Adrenal gland (tissue), 12 donors: Measurements from ENCODE around the gene MYL7. TPM values are rescaled to one million over a fixed set of nuclear protein-coding genes. Genes with fewer than 3 reads are reported as not detected.
A peak's percentile ranks its signal among the peaks of the same experiment; 100 is the strongest.
"Not testable (repeated sequence)": the region's sequence is repeated elsewhere in the genome, so short reads cannot be mapped to it uniquely, and the experiment has no call there.

Experiments used
- DNase-seq, 7 donors: peaks; one replicate each; pipeline ENCODE4 v3.0.0-alpha.2; 2019 to 2020
- H3K27ac ChIP-seq, 5 donors: fragments of 200-600 bp; sonication (generic) in 4 of 5; 1 replicate in 3 of 5; 2 replicates in 2 of 5; pipeline versions ENCODE4 v1.5.1 to v1.8.0; 2016 to 2020; ENCODE audit warnings: mild to moderate bottlenecking in 1 of 5
- H3K27me3 ChIP-seq: fragments of 200-600 bp; 2 replicates; pipeline ENCODE4 v1.8.0; 2021
- H3K36me3 ChIP-seq, 2 donors: fragments of 200-600 bp; replicated peaks in 1 of 2; 1 replicate in 1 of 2; 2 replicates in 1 of 2; pipeline versions ENCODE4 v1.5.1 to v1.8.0; 2018 to 2022
- H3K4me1 ChIP-seq, 2 donors: fragments of 200-600 bp; replicated peaks in 1 of 2; 1 replicate in 1 of 2; 2 replicates in 1 of 2; pipeline versions ENCODE4 v1.5.1 to v1.8.0; 2018 to 2021
- H3K4me3 ChIP-seq, 4 donors: fragments of 200-600 bp; sonication (generic) in 3 of 4; one replicate each; pipeline ENCODE4 v1.5.1; 2016 to 2018
- H3K9me3 ChIP-seq, 3 donors: fragments of 200-600 bp; sonication (generic) in 1 of 3; replicated peaks in 1 of 3; 1 replicate in 2 of 3; 2 replicates in 1 of 3; pipeline versions ENCODE4 v1.5.1 to v1.8.0; 2016 to 2021
- CTCF ChIP-seq, 6 experiments: fragments of 450-650 bp in 4 of 6; fragments of 200-600 bp in 2 of 6; sonication (generic) in 1 of 6; IDR thresholded peaks; 1 replicate in 5 of 6; 2 replicates in 1 of 6; pipeline versions ENCODE4 v1.5.1 to v1.8.0; 2016 to 2021; ENCODE audit warnings: antibody characterized with exemption in 6 of 6, mild to moderate bottlenecking in 2 of 6, moderate library complexity in 1 of 6
- POLR2A ChIP-seq, 2 donors: fragments of 450-650 bp; IDR thresholded peaks; one replicate each; pipeline ENCODE4 v1.6.1; 2017; ENCODE audit warnings: antibody characterized with exemption in 2 of 2, mild to moderate bottlenecking in 2 of 2, moderate library complexity in 1 of 2
- WGBS, 4 donors: extraction: QIAGEN DNeasy Blood & Tissue Kit in 2 of 4; methylation state at CpG; one replicate each; pipeline versions ENCODE4 v1.1.5 to v1.1.7; 2013 to 2017; 5-methylcytosine and 5-hydroxymethylcytosine counted together
- intact Hi-C, 2 donors: fragments of 100-400 bp; cut with DNase I; formaldehyde crosslinking; loops; one replicate each; pipeline versions ENCODE4 v1.14.1 to v1.15.0; 2022 to 2023
- polyA plus RNA-seq, 3 donors: library from polyadenylated mRNA; stranded (reverse); fragments of 200-250 nt in 2 of 3; fragments of 350-450 nt in 1 of 3; fragmentation: Illumina TruSeq in 1 of 3; extraction: RNeasy Lipid Tissue Mini Kit (QIAGEN cat#74804) in 1 of 3; gene quantifications; one replicate each; pipeline ENCODE4 v1.2.3, GENCODE V29; 2013 to 2014
- total RNA-seq, 9 donors: library from RNA; depleted of rRNA in 4 of 9; stranded (reverse); fragments of >200 nt in 4 of 9; fragments of 120-200 nt in 1 of 9; fragmentation: NEBNext Ultra II Directional in 1 of 9; extraction: Animal tissue kit (Norgen Biotek cat#: 25700) in 1 of 9; gene quantifications; one replicate each; pipeline versions ENCODE4 v1.1.0 to v1.2.4, GENCODE V29; 2013 to 2023
- donor health status: healthy with polysubstance abuse.
- donor health status: Bipolar disorder and iron deficiency.
- donor health status: DM: yes; HTN: yes; CAD: no.
- donor health status: DM: no; HTN: no; CAD: no.
- donor health status: DM: no; HTN: no; CAD: no.
- donor health status: DM: yes; HTN: yes; CAD: no.

Gene MYL7
- total and polyA plus RNA-seq, 12 donors = 0.17 to 3.5 (median 0.24) TPM; not detected in 9

- TF ChIP-seq POLR2A (IDR thresholded peaks at IDR 0.05) = no peak
- no peak for TF ChIP-seq CTCF (IDR thresholded peaks at IDR 0.05)
- no peaks in the 10 kb centered on the region for H3K36me3 ChIP-seq
- H3K27ac ChIP-seq = no peak overlapping the region
- peak in 1 of 7 donors; percentile 11 for DNase-seq
- no peaks in the 10 kb centered on the region for H3K4me1 ChIP-seq
- H3K27me3 ChIP-seq = no peaks in the 10 kb centered on the region
- intact Hi-C loops = no loop called here
- H3K9me3 ChIP-seq = no peaks in the 10 kb centered on the region
- H3K4me3 ChIP-seq = no peak overlapping the region
- WGBS, 4 donors = 43 to 53% (median 50%) methylated on average over 3 of the region's 3 CpGs
Measured at GRCh38 chr7:44173911-44174693, 33.0 kb upstream of the MYL7 start.

DNA sequence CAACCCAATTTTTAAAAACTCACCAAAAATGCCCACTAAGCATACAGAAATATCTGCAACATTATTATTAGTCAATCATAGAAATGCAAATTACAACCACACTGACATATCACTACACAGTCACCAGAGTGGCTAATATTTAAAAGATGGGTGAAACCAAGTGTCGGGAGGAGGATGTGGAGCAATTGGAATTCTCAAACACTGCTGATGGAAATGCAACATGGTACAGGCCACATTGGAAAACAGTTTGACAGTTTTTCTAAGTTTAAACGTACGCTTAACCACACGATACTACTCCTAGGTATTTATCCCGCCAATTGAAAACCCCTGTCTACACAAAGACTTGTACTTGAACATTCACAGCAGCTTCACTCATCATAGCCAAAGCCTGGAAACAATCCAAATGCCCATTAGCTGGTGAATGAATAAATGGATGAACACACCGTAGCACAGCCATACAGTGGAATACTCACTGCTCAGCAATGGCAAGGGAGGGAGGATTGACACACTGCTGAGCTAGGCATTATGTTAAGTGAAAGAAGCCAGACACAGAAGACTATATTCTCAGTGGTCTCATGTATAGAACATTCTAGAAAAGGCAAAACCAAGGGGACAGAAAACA is 31.8 kb upstream of the MYL7 start:
- Histone ChIP-seq H3K27me3 (no peaks in the 10 kb centered on the region), H3K4me1 (no peaks in the 10 kb centered on the region), H3K36me3 (no peaks in the 10 kb centered on the region), H3K4me3 (no peak overlapping the region), H3K27ac (no peak overlapping the region), H3K9me3 (no peaks in the 10 kb centered on the region)
- no peak for TF ChIP-seq POLR2A (IDR thresholded peaks at IDR 0.05)
- no peak for TF ChIP-seq CTCF (IDR thresholded peaks at IDR 0.05)
- intact Hi-C loops = no loop called here
- 84 to 92% (median 88%) methylated on average over 6 of the region's 6 CpGs for WGBS, 4 donors
- DNase-seq = no peak

GRCh38 chr7:44172352-44172751 is 31.2 kb upstream of the MYL7 start:
- no peaks in the 10 kb centered on the region for H3K4me1 ChIP-seq
- intact Hi-C loops = no loop called here
- no peak overlapping the region for H3K27ac ChIP-seq
- H3K9me3 ChIP-seq = no peaks in the 10 kb centered on the region
- no peak overlapping the region for H3K4me3 ChIP-seq
- DNase-seq = no peak
- H3K27me3 ChIP-seq = no peaks in the 10 kb centered on the region
- H3K36me3 ChIP-seq = no peaks in the 10 kb centered on the region
- no peak for TF ChIP-seq POLR2A (IDR thresholded peaks at IDR 0.05)

GRCh38 chr7:44171901-44172300 is 30.8 kb upstream of the MYL7 start:
- 91 to 96% (median 92%) methylated on average over 9 of the region's 9 CpGs for WGBS, 4 donors
- DNase-seq = peak in 1 of 7 donors; percentile 12

DNA sequence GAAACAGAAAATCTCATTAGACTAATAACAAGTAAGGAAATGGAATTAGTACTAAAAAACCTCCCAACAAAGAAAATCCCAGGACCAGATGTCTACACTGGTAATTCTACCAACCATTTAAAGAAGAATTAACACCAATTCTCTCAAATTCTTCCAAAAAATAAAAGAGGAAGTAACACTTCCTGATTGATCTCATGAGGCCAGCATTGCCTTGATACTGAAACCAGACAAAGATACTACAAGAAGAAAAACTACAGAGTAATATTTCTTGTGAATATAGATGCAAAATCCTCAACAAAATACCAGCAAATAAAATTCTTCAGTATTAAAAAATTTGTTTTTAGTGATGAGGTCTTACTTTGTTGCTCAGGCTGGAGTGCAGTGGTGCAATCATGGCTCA is 26.8 kb upstream of the MYL7 start:
- H3K9me3 ChIP-seq = no peaks in the 10 kb centered on the region
- no peaks in the 10 kb centered on the region for H3K36me3 ChIP-seq
- intact Hi-C loops = no loop called here
- DNase-seq = no peak
- H3K4me3 ChIP-seq = no peak overlapping the region
- no peaks in the 10 kb centered on the region for H3K27me3 ChIP-seq
- H3K4me1 ChIP-seq = no peaks in the 10 kb centered on the region
- no peak overlapping the region for H3K27ac ChIP-seq
- TF ChIP-seq POLR2A (IDR thresholded peaks at IDR 0.05) (no peak), CTCF (IDR thresholded peaks at IDR 0.05) (no peak)

More at GRCh38 chr7:44171901-44172300, 30.8 kb upstream of the MYL7 start:
- H3K9me3 ChIP-seq, H3K27me3 ChIP-seq, H3K4me3 ChIP-seq, intact Hi-C loops, H3K36me3 ChIP-seq, H3K4me1 ChIP-seq, H3K27ac ChIP-seq: not testable (repeated sequence)
